ENCODE measurements around the gene UBE2G1. TPM values are rescaled to one million over a fixed set of nuclear protein-coding genes. Genes with fewer than 3 reads are reported as not detected.

UBE2G1 gene
- total RNA-seq, 1 experiment from 2014 or later: 56.8 TPM

DNA sequence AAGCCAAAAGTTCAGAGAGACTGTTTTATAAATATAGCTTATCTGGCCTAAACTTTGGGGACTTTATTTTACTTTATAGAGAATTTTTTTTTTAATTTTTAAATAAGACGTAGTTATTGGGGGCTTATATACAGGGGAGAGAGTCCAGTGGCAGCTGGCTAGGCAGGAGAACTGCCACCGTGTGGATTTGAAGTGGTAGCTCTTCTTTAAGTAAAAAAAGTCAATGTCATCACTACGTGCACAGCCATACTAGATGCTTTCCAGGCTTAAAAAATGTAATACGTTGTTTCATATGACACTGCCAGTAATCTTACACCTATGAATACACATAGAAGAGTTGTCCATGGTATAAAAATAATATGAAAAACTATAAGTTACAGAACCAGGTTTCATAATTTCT is 70.8 kb downstream of the UBE2G1 start:
- Histone ChIP-seq H3K4me3 (ENCODE audit: low read depth, low read length) (no peak overlapping the region), H3K4me1 (no peaks in the 10 kb centered on the region), H3K27me3 (replicated peaks; ENCODE audit: control insufficient read depth, insufficient read depth, low read length) (no peaks in the 10 kb centered on the region), H3K9me3 (no peaks in the 10 kb centered on the region), H3K36me3 (ENCODE audit: control insufficient read depth, insufficient read depth, low read length) (no peaks in the 10 kb centered on the region)
- no peak overlapping the region for H3K27ac Mint-ChIP-seq (ENCODE audit: unreplicated experiment)
- BruUV-seq (replicated peaks): no TSS peak
- CTCF ChIA-PET: no interaction called here
- POLR2A ChIA-PET: no interaction called here
- no peak for DNase-seq
- H3K4me3 Mint-ChIP-seq (ENCODE audit: unreplicated experiment): no peak overlapping the region
- TF ChIP-seq, protein P1, sequence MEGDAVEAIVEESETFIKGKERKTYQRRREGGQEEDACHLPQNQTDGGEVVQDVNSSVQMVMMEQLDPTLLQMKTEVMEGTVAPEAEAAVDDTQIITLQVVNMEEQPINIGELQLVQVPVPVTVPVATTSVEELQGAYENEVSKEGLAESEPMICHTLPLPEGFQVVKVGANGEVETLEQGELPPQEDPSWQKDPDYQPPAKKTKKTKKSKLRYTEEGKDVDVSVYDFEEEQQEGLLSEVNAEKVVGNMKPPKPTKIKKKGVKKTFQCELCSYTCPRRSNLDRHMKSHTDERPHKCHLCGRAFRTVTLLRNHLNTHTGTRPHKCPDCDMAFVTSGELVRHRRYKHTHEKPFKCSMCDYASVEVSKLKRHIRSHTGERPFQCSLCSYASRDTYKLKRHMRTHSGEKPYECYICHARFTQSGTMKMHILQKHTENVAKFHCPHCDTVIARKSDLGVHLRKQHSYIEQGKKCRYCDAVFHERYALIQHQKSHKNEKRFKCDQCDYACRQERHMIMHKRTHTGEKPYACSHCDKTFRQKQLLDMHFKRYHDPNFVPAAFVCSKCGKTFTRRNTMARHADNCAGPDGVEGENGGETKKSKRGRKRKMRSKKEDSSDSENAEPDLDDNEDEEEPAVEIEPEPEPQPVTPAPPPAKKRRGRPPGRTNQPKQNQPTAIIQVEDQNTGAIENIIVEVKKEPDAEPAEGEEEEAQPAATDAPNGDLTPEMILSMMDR (IDR thresholded peaks at IDR 0.05; ENCODE audit: insufficient read depth in 1 of 2, low read depth in 1 of 2, low read length in 1 of 2, severe bottlenecking in 1 of 2, unreplicated experiment in 1 of 2): no peak
- H3K27me3 Mint-ChIP-seq (ENCODE audit: insufficient read depth, unreplicated experiment): no peaks in the 10 kb centered on the region
- peaks cover 13% of the 10 kb centered on the region for H3K36me3 Mint-ChIP-seq (ENCODE audit: insufficient read depth, unreplicated experiment)
- no peaks in the 10 kb centered on the region for H3K4me1 Mint-ChIP-seq (ENCODE audit: low read depth, unreplicated experiment)
- no peaks in the 10 kb centered on the region for H3K9me3 Mint-ChIP-seq (ENCODE audit: unreplicated experiment)
- intact Hi-C loops (cut with micrococcal nuclease; ENCODE audit: unreplicated experiment): no loop called here

DNA sequence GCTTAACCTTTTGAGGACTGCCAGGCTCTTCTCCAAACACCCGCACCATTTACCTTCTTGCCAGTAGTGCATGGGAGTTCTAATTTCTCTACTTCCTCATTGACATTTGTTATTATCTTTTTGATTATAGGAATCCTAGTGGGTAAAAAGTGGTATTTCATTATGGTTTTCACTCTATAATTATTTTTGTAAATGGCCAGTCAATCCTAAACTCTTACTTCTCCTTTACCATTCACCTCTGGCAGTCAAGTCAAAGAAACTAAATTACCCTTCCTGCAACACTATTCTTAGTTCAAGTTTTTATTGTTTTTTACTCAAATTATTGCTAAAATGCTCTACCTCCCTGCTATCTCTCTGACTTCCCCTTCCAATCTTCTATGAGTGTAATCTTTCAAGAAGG is 72.9 kb downstream of the UBE2G1 start:
- Mint-ChIP-seq H3K4me1 (ENCODE audit: low read depth, unreplicated experiment) (no peaks in the 10 kb centered on the region), H3K4me3 (ENCODE audit: unreplicated experiment) (no peak overlapping the region), H3K36me3 (ENCODE audit: insufficient read depth, unreplicated experiment) (peaks cover 13% of the 10 kb centered on the region), H3K27me3 (ENCODE audit: insufficient read depth, unreplicated experiment) (no peaks in the 10 kb centered on the region), H3K27ac (ENCODE audit: unreplicated experiment) (no peak overlapping the region), H3K9me3 (ENCODE audit: unreplicated experiment) (no peaks in the 10 kb centered on the region)
- TF ChIP-seq, protein P1 (IDR thresholded peaks at IDR 0.05; ENCODE audit: insufficient read depth in 1 of 2, low read depth in 1 of 2, low read length in 1 of 2, severe bottlenecking in 1 of 2, unreplicated experiment in 1 of 2): no peak
- ChIA-PET POLR2A (no interaction called here), CTCF (no interaction called here)
- no peak for DNase-seq
- Histone ChIP-seq H3K4me1 (no peaks in the 10 kb centered on the region), H3K9me3 (no peaks in the 10 kb centered on the region), H3K27me3 (replicated peaks; ENCODE audit: control insufficient read depth, insufficient read depth, low read length) (no peaks in the 10 kb centered on the region), H3K36me3 (ENCODE audit: control insufficient read depth, insufficient read depth, low read length) (no peaks in the 10 kb centered on the region), H3K4me3 (ENCODE audit: low read depth, low read length) (no peak overlapping the region)
- BruUV-seq (replicated peaks): no TSS peak
- intact Hi-C loops (cut with micrococcal nuclease; ENCODE audit: unreplicated experiment): no loop called here

DNA sequence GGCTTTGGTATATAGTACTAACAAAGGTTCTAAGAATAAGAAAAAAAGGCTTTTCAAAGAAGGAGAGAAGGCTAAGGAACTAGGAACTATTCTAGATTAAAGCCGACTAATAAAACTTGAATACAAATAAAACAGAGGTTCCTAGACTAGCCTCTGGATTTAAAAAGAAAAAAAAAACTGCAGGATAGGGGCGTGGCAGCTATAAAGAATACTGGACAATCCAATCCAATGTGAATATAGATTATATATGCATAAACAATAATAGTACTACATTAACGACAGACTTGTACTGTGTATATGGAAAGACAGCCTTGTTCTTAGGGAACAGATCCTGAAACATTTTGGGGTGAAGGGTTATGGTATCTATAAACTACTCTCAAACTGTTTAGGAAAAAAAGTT is 78.8 kb downstream of the UBE2G1 start:
- TF ChIP-seq, protein P1 (IDR thresholded peaks at IDR 0.05; ENCODE audit: insufficient read depth in 1 of 2, low read depth in 1 of 2, low read length in 1 of 2, severe bottlenecking in 1 of 2, unreplicated experiment in 1 of 2): no peak
- no peak overlapping the region for H3K27ac Mint-ChIP-seq (ENCODE audit: unreplicated experiment)

More for the DNA sequence above, 78.8 kb downstream of the UBE2G1 start:
- Histone ChIP-seq H3K9me3 (no peaks in the 10 kb centered on the region), H3K4me3 (ENCODE audit: low read depth, low read length) (no peak overlapping the region), H3K4me1 (no peaks in the 10 kb centered on the region), H3K36me3 (ENCODE audit: control insufficient read depth, insufficient read depth, low read length) (no peaks in the 10 kb centered on the region; the same call in 1 of the 2 replicates), H3K27me3 (replicated peaks; ENCODE audit: control insufficient read depth, insufficient read depth, low read length) (no peaks in the 10 kb centered on the region)
- H3K4me3 Mint-ChIP-seq (ENCODE audit: unreplicated experiment): no peak overlapping the region
- intact Hi-C loops (cut with micrococcal nuclease; ENCODE audit: unreplicated experiment): no loop called here
- no peaks in the 10 kb centered on the region for H3K27me3 Mint-ChIP-seq (ENCODE audit: insufficient read depth, unreplicated experiment)
- POLR2A ChIA-PET: no interaction called here
- no TSS peak for BruUV-seq (replicated peaks)
- no peak for DNase-seq
- H3K4me1 Mint-ChIP-seq (ENCODE audit: low read depth, unreplicated experiment): no peaks in the 10 kb centered on the region
- H3K36me3 Mint-ChIP-seq (ENCODE audit: insufficient read depth, unreplicated experiment): peaks cover 19% of the 10 kb centered on the region
- H3K9me3 Mint-ChIP-seq (ENCODE audit: unreplicated experiment): no peaks in the 10 kb centered on the region
- CTCF ChIA-PET: no interaction called here

Data from Caco-2 (cell line).